Neural progenitor cell (in vitro differentiated cells): ENCODE results near the gene KMT2C. TPM values are rescaled to one million over a fixed set of nuclear protein-coding genes. Genes with fewer than 3 reads are reported as not detected.

Experiments
- DNase-seq: peaks from one replicate; pipeline ENCODE4 v3.0.0-alpha.2; 2016; ENCODE audit warnings: low spot score
- H2AFZ ChIP-seq: fragments of 200-600 bp; sonication (generic); replicated peaks from 2 replicates; pipeline ENCODE4 v1.6.1; 2016; ENCODE audit warnings: antibody characterized with exemption
- H3F3A ChIP-seq: fragments of 200-600 bp; sonication (generic); 2 replicates; pipeline ENCODE4 v1.6.1; 2016; ENCODE audit warnings: antibody characterized with exemption, low read depth
- H3K27ac ChIP-seq: fragments of 200-600 bp; sonication (generic); 2 replicates; pipeline ENCODE4 v1.5.1; 2016; ENCODE audit warnings: mild to moderate bottlenecking
- H3K27me3 ChIP-seq: fragments of 200-600 bp; sonication (generic); 2 replicates; pipeline ENCODE4 v1.6.1; 2016; ENCODE audit warnings: mild to moderate bottlenecking, moderate library complexity
- H3K36me3 ChIP-seq: fragments of 200-600 bp; sonication (generic); 2 replicates; pipeline ENCODE4 v1.5.1; 2016
- H3K4me1 ChIP-seq: fragments of 200-600 bp; sonication (generic); 2 replicates; pipeline ENCODE4 v1.6.1; 2016; ENCODE audit warnings: mixed run types
- H3K4me2 ChIP-seq: fragments of 200-600 bp; sonication (generic); 2 replicates; pipeline ENCODE4 v1.6.1; 2016
- H3K4me3 ChIP-seq: fragments of 200-600 bp; sonication (generic); 2 replicates; pipeline ENCODE4 v1.5.1; 2016
- H3K79me2 ChIP-seq: fragments of 200-600 bp; sonication (generic); 2 replicates; pipeline ENCODE4 v1.6.1; 2016; ENCODE audit warnings: low read depth
- H3K9ac ChIP-seq: fragments of 200-600 bp; sonication (generic); 2 replicates; pipeline ENCODE4 v1.6.1; 2016
- H3K9me3 ChIP-seq: fragments of 200-600 bp; sonication (generic); 2 replicates; pipeline ENCODE4 v1.5.1; 2016; ENCODE audit warnings: low read depth
- H4K20me1 ChIP-seq: fragments of 200-600 bp; sonication (generic); 2 replicates; pipeline ENCODE4 v1.6.1; 2016; ENCODE audit warnings: low read depth
- H3K27ac Mint-ChIP-seq: 3 replicates; pipeline ENCODE4 v1.8.0; 2021; ENCODE audit warnings: mixed read lengths
- H3K27me3 Mint-ChIP-seq: 2 replicates; pipeline ENCODE4 v1.8.0; 2022; ENCODE audit warnings: low read depth, mild to moderate bottlenecking, inconsistent platforms, moderate library complexity, mixed read lengths; ENCODE audit not compliant: insufficient read depth
- H3K36me3 Mint-ChIP-seq: 3 replicates; pipeline ENCODE4 v1.8.0; 2021; ENCODE audit warnings: mixed read lengths
- H3K4me1 Mint-ChIP-seq: 3 replicates; pipeline ENCODE4 v1.8.0; 2021; ENCODE audit warnings: mixed read lengths
- H3K4me3 Mint-ChIP-seq: 3 replicates; pipeline ENCODE4 v1.8.0; 2021; ENCODE audit warnings: mild to moderate bottlenecking, moderate library complexity, mixed read lengths
- H3K9me3 Mint-ChIP-seq: 3 replicates; pipeline ENCODE4 v1.8.0; 2020; ENCODE audit warnings: mixed read lengths
- CTCF ChIP-seq: fragments of 200-600 bp; sonication (generic); IDR thresholded peaks from 2 replicates; pipeline ENCODE4 v1.5.1; 2017; ENCODE audit warnings: antibody characterized with exemption, mild to moderate bottlenecking
- EZH2 ChIP-seq: fragments of 200-600 bp; sonication (generic); IDR thresholded peaks from 2 replicates; pipeline ENCODE4 v1.6.1; 2017; ENCODE audit warnings: antibody characterized with exemption, mild to moderate bottlenecking, moderate library complexity
- EZH2phosphoT487 ChIP-seq: fragments of 200-600 bp; sonication (generic); IDR thresholded peaks from 2 replicates; pipeline ENCODE4 v1.6.1; 2017; ENCODE audit warnings: antibody characterized with exemption
- total RNA-seq: library from RNA; depleted of rRNA; stranded (reverse); fragments of >200 nt; gene quantifications from 2 replicates; pipeline ENCODE4 v1.2.3, GENCODE V29; 2015; ENCODE audit warnings: low replicate concordance

KMT2C gene
- total RNA-seq, 1 donor from 2014 or later = 26.4 TPM

- no peak overlapping the region for H3K27ac Mint-ChIP-seq
These were observed 295.7 kb downstream of the KMT2C start for GRCh38 chr7:152140067-152140466.

GRCh38 chr7:152137476-152138025, 298.3 kb downstream of the KMT2C start:
- H3K4me1 Mint-ChIP-seq = peaks cover 9% of the 10 kb centered on the region
- no peak for DNase-seq
- TF ChIP-seq EZH2phosphoT487 (no peak), EZH2 (no peak), CTCF (no peak)
- Histone ChIP-seq H3K9me3 (no peaks in the 10 kb centered on the region), H3F3A (peaks cover 4% of the 10 kb centered on the region), H3K27me3 (no peaks in the 10 kb centered on the region), H2AFZ (no peak overlapping the region), H3K4me3 (no peak overlapping the region), H3K36me3 (no peaks in the 10 kb centered on the region), H3K4me2 (no peak overlapping the region), H3K9ac (no peak overlapping the region), H3K4me1 (no peaks in the 10 kb centered on the region), H4K20me1 (no peaks in the 10 kb centered on the region), H3K79me2 (no peaks in the 10 kb centered on the region), H3K27ac (no peak overlapping the region)
- H3K4me3 Mint-ChIP-seq = no peak overlapping the region
- no peaks in the 10 kb centered on the region for H3K27me3 Mint-ChIP-seq
- no peaks in the 10 kb centered on the region for H3K9me3 Mint-ChIP-seq
- H3K36me3 Mint-ChIP-seq = peaks cover 34% of the 10 kb centered on the region
- no peak overlapping the region for H3K27ac Mint-ChIP-seq

More at GRCh38 chr7:152140067-152140466, 295.7 kb downstream of the KMT2C start:
- Mint-ChIP-seq H3K9me3 (no peaks in the 10 kb centered on the region), H3K36me3 (peaks cover 38% of the 10 kb centered on the region), H3K27me3 (no peaks in the 10 kb centered on the region), H3K4me1 (peaks cover 9% of the 10 kb centered on the region), H3K4me3 (no peak overlapping the region)
- Histone ChIP-seq H3K27ac (no peak overlapping the region), H3K27me3 (no peaks in the 10 kb centered on the region), H3K9me3 (no peaks in the 10 kb centered on the region), H4K20me1 (peaks cover 4% of the 10 kb centered on the region), H2AFZ (no peak overlapping the region), H3K4me3 (no peak overlapping the region), H3K9ac (no peak overlapping the region), H3K79me2 (no peaks in the 10 kb centered on the region), H3K36me3 (no peaks in the 10 kb centered on the region), H3F3A (peaks cover 4% of the 10 kb centered on the region), H3K4me2 (no peak overlapping the region), H3K4me1 (no peaks in the 10 kb centered on the region)
- TF ChIP-seq EZH2phosphoT487 (no peak), CTCF (no peak), EZH2 (no peak)
- DNase-seq = no peak

GRCh38 chr7:152136686-152137085, 299.1 kb downstream of the KMT2C start:
- H3K4me3 Mint-ChIP-seq = no peak overlapping the region
- peak overlapping the region; percentile 44 for H3K27ac Mint-ChIP-seq

More at GRCh38 chr7:152136686-152137085, 299.1 kb downstream of the KMT2C start:
- Histone ChIP-seq H3K4me1 (no peaks in the 10 kb centered on the region), H3K4me3 (no peak overlapping the region), H3K79me2 (no peaks in the 10 kb centered on the region), H3K36me3 (no peaks in the 10 kb centered on the region), H3K27me3 (no peaks in the 10 kb centered on the region), H3K9me3 (no peaks in the 10 kb centered on the region), H3K27ac (peak overlapping the region; percentile 2), H4K20me1 (no peaks in the 10 kb centered on the region), H3F3A (peaks cover 4% of the 10 kb centered on the region), H2AFZ (no peak overlapping the region), H3K9ac (no peak overlapping the region), H3K4me2 (no peak overlapping the region)
- no peaks in the 10 kb centered on the region for H3K9me3 Mint-ChIP-seq
- H3K36me3 Mint-ChIP-seq = peaks cover 30% of the 10 kb centered on the region
- peaks cover 9% of the 10 kb centered on the region for H3K4me1 Mint-ChIP-seq
- DNase-seq = peak; percentile 15
- H3K27me3 Mint-ChIP-seq = no peaks in the 10 kb centered on the region
- TF ChIP-seq CTCF = no peak
- no peak for TF ChIP-seq EZH2
- TF ChIP-seq EZH2phosphoT487 = no peak
